Activated CD4-positive, CD25-positive, alpha-beta regulatory T cell treated with anti-CD3 and anti-CD28 coated beads, Interleukin-2, amount 50 U/mL, for 16 hours (primary cell): ENCODE results near the gene EXOC3.
A peak's percentile ranks its signal among the peaks of the same experiment; 100 is the strongest.
"Not testable (repeated sequence)": the region's sequence is repeated elsewhere in the genome, so short reads cannot be mapped to it uniquely, and the experiment has no call there.

Experiments used
- DNase-seq: peaks from one replicate; pipeline ENCODE4 v3.0.0-alpha.2; 2020; ENCODE audit warnings: low read depth, low spot score

Gene EXOC3

GRCh38 chr5:472656-473550 lies 29.9 kb downstream of the EXOC3 start:
- DNase-seq, result peak; percentile 80

GRCh38 chr5:473551-474192 lies 30.7 kb downstream of the EXOC3 start:
- no peak for DNase-seq

DNA sequence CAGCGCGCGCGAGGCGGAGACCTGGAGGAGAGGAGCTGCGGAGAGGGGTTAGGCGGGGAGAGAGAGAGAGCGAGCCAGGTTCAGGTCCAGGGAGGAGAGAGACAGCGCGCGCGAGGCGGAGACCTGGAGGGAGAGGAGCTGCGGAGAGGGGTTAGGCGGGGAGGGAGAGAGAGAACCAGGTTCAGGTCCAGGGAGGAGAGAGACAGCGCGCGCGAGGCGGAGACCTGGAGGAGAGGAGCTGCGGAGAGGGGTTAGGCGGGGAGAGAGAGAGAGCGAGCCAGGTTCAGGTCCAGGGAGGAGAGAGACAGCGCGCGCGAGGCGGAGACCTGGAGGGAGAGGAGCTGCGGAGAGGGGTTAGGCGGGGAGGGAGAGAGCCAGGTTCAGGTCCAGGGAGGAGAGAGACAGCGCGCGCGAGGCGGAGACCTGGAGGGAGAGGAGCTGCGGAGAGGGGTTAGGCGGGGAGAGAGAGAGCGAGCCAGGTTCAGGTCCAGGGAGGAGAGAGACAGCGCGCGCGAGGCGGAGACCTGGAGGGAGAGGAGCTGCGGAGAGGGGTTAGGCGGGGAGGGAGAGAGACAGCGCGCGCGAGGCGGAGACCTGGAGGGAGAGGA lies 31.4 kb downstream of the EXOC3 start:
- not testable (repeated sequence) for DNase-seq

- no peak for DNase-seq
These were observed 32.1 kb downstream of the EXOC3 start for GRCh38 chr5:474840-475661.

DNA sequence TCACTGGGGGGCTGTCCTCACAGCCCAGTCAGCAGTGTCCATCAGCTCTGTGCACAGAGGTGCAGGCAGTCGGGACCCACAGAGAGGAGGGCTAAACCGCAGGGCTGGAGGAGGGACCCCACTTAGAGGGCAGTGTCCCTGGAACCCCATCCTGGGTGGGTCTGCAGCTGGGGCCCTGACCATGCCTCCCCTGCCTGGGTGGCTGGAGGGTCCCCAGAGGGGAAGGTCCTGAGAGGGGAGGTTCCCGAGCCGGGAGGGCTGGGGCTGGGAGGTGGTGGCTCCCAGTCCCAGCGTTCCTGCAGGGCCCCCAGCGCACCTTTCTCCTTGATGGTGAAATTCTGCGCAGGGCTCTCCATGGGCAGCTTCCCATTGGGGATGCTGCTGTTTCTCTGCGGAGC lies 32.7 kb downstream of the EXOC3 start:
- no peak for DNase-seq

DNA sequence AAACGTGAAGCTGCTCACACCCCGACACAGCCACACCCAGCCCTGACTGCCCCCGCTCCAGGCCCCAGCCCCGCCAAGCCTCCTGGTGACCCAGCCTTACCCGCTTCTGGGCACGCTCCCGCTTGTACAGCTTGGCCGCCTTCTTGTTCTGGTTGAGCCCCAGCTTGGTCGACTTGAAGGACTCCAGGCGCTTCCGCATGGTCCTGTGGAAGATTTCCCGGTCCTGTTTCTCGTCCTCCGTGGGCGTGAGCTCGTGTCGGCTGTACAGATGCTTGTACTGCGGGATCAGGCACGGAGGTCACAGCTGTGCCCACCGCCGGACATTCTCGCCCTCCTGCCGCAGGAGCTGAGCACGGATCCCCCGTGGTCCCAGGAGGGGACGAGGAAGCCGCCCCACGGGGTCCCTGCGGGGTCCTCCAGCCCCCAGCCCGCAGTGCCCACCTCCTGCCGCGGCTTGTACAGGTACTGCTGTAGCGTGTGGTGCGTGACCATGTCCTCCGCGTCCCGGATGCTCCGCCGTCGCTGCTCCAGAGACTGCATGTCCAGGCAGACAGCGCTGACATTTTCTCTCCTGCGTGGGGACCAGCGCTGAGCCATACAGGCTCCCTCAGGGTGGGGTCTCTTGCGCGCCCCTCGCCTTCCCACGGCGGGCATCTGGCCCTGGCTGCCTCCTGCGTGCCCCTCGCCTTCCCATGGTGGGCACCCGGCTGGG lies 33.3 kb downstream of the EXOC3 start:
- no peak for DNase-seq

DNA sequence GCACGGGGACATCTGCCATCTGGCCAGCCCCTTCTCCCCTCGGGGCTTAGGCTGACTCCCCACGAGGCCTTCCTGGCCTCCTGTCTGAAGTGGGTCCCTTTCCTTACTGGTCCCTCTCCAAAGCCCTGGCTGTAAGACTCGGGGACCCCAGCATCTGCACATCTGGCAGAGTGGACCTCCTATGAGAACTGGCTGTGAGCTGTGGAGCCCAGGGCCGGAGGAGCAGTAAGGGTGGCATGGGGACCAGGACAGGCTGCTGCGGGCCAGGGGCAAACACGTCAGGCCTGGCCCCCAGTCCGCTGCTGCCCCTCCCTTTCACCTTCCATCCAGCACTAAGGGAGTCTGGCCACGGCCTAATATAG lies 33.8 kb downstream of the EXOC3 start:
- DNase-seq, result no peak

- DNase-seq, result no peak
These were observed 34.3 kb downstream of the EXOC3 start for GRCh38 chr5:477247-477646.

DNA sequence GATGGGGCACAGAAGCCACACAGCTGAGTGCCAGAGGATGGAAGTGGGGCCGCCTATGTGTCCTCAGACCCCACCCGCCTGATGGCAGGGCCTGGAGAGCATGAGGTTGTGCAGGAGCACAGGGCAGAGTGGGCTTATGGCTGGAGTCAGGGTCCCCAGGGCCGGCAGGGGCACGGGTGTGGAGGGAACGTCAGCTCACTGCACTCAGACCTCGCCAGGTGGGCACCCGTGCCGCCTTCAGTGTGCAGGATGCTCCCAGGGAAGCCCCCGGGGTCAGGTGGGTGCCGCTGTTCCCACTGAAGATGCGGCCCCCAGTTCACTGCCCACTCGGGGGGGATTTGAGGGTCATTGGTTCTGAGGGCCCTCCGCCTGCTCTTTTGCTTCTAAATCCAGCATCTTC lies 34.9 kb downstream of the EXOC3 start:
- DNase-seq, result no peak

DNA sequence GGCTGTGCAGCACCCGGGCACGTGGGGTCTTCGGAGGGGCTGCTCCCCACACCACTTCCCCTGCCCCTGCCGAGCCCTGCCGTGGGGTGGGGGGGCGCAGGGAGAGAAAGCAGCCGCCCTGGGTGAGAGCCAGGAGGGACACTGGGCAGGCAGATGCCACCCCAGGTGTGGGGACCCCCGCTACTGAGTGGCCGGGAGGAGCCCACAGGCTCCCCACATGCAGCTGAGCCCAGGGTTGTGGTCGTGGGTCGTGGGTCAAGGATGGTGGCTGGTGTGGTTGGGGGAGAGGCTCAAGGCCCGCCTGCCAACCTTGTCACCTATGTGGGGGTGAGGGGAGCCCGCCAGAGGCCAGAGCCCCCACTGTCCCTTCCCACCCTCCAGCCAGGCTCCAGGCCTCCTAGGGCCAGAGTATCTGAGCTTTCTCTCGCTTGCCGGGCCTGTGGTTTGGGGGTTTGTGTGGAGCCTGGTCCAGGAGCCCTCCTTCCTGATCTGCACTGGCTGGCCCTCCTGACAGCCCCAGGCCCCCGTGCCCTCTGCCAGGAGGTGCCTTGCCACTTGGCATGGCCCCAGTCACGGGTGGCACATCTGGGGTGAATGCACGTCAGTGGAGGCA lies 35.5 kb downstream of the EXOC3 start:
- DNase-seq, result no peak

GRCh38 chr5:478982-479535 lies 36.1 kb downstream of the EXOC3 start:
- no peak for DNase-seq

DNA sequence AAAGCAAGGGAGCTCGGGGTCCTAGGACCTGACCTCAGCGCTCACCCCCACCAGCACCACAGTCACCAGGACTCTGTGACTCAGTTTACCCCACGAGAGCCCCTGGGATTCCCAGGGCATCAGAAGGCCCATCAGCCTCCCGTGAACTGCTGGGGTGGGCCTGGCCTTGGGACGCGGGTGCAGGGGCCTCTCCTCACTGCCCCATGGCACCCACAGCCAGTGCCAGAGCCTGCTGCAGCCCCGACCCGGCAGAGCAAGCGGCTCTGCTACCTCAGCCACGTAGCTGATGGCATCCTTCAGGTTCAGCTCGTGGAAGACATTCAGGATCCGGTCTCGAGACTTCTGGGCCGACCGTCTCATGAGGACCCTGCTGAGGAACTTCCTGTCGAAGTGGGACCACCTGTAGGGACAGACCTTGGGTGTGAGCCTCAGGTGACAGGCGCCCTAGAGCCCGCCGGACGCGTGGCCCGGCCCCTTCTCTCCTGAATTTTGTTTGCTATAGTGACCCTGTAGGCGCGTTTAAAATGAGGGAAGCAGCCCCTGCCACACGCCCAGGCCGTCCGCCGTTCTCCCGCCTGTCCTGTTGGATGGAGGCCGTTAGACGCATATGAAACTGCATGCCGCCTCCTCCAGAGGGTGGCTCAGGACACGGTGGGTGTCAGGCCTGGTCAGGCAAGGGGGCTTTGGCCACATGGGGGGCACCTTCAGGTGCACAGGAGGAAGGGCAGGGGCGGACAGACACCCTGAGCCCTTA lies 36.8 kb downstream of the EXOC3 start:
- no peak for DNase-seq

DNA sequence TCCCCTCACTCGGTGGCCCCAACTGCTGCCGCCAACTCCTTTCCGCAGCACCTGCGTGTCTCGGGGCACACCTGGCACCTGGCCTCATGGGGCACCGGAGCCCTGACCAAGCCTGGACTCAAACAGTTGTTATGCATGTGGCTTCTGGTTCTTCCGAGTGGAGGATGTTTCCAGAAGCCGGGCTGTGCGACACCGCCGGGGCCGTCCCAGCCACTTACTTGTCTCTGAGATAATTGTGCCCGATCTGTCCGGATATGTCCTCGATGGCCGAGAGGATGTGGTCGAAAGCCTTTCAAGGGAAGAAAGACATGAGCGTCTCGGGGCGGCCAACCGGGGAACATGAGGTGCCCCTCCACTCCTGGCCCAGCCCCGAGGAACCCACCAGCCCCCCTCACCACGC lies 38.4 kb downstream of the EXOC3 start:
- no peak for DNase-seq

- no peak for DNase-seq
These were observed 39.0 kb downstream of the EXOC3 start for GRCh38 chr5:482021-482420.

DNA sequence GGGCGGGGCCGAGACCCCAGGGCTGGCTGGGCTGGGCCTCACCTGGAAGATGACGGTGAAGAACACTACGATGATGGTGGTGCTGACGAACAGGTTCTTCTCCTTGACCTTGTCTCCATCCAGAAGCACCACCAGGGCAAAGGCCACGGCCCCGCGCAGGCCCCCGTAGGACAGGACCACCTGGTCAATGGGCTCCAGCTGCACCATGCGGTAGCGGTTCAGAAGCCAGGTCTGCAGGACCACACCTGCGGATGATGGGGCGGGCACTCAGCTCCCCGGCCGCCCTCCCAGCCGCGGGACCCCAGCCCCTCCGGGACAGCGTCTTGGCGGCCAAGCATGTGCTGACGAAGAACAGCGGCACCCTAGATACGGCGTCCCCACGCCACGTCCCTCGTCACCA lies 39.5 kb downstream of the EXOC3 start:
- DNase-seq, result no peak

DNA sequence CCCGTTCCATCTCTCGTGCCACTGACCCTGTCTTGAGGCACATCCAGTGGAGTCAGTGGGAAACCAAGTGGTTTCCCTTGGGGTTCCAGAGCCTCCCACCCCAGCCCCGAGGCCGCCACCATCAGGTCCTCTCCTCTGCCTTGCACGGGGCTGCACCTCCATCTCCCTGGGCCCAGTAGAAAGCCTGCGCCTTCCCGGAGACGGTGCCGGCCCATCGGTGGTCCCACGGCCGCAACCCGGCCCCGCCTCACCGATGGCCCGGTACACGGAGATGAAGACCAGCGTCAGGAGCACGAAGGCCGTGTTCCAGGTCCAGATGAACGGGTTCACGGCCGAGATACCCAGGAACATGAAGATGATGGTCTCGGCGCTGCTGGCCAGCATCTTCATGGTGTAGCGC lies 40.0 kb downstream of the EXOC3 start:
- no peak for DNase-seq

DNA sequence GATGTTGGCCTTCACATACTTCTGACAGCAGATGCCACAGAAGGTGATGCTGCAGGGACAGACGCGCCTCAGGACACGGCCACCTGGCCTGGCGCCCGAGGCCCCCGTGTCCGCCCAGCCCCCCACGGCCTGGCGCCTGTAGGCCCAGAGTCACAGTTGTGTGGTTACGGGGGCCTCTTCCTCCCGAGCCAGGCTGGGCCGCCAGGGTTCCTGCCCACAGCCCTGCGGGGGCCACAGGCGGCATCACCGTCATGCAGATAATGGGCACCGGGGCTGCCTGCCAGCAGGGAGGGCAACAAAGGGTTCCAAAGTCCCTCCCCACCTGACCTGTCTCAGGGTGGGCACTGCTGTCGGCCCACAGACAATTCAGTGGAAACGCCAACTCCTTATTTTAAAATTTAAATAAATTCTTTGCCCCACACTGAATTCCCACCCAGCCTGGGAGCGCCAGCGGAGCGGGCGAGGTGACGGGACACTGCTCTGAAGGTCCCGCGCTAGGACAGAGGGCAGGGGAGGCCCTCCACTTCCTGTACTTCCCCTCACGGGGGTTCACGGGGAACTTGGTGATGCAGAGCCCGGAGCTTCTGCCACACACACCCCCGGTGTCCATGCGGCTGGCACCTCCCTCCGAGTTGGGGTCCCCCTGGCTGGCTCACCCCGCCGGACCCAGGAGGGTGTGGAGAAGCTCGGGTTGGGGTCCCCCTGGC lies 40.6 kb downstream of the EXOC3 start:
- DNase-seq, result no peak

DNA sequence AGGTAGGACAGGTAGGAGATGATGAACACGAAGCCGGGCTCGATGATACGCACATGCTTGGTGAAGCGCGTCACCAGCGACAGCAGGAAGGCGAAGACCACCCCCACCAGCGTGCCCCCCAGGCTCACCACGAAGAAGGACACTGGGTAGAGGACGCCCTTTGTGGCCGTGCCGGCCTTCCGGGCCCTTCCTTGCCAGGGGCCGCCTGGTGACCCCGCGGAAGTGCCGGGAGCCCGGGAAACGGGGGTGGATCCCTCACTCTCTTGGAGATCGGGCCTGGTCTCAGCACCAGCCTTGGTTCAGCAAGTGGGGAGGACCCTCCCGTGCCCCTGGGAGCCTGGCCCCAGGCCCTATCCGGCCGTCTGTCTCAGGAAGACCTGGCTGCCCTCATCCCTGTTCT lies 41.6 kb downstream of the EXOC3 start:
- DNase-seq, result no peak
